Neural cell (in vitro differentiated cells): Measurements from ENCODE around the gene CCDC159.

Experiments used
- CTCF ChIP-seq: fragments of 450-650 bp; IDR thresholded peaks from 2 replicates; pipeline ENCODE4 v1.5.1; 2014; ENCODE audit warnings: antibody characterized with exemption, mild to moderate bottlenecking, moderate library complexity; ENCODE audit not compliant: poor library complexity, severe bottlenecking
- EP300 ChIP-seq: fragments of 450-650 bp; conservative IDR thresholded peaks from 2 replicates; pipeline ENCODE4 v1.6.1; 2014; ENCODE audit warnings: antibody characterized with exemption, mild to moderate bottlenecking, moderate library complexity; ENCODE audit not compliant: poor library complexity, severe bottlenecking
- RAD21 ChIP-seq: fragments of 450-650 bp; conservative IDR thresholded peaks from 2 replicates; pipeline ENCODE4 v1.6.1; 2014; ENCODE audit warnings: antibody characterized with exemption, mild to moderate bottlenecking, moderate library complexity
- TAF1 ChIP-seq: IDR thresholded peaks from 2 replicates; pipeline ENCODE4 v1.6.1; 2012; ENCODE audit warnings: low read depth

- TF ChIP-seq TAF1 (no peak), CTCF (no peak), EP300 (no peak), RAD21 (no peak)
These were observed 44.0 kb downstream of the CCDC159 start for GRCh38 chr19:11390359-11390758.
